GM19099 (cell line): ENCODE measurements around the gene MTG2.

Experiments
- POLR2A ChIP-seq: IDR thresholded peaks from 3 replicates; pipeline ENCODE4 v1.6.1; 2011; ENCODE audit warnings: low read depth; ENCODE audit not compliant: insufficient read length; ENCODE audit errors: extremely low read depth

MTG2 gene

GRCh38 chr20:62183426-62184142 is 756 bp downstream of the MTG2 start:
- no peak for TF ChIP-seq POLR2A

GRCh38 chr20:62186096-62186426 is 3.2 kb downstream of the MTG2 start:
- TF ChIP-seq POLR2A, result no peak

- no peak for TF ChIP-seq POLR2A
Measured at GRCh38 chr20:62186887-62187866, 4.3 kb downstream of the MTG2 start.

- TF ChIP-seq POLR2A, result no peak
Measured at GRCh38 chr20:62190639-62191411, 8.0 kb downstream of the MTG2 start.

GRCh38 chr20:62191781-62192559 is 9.1 kb downstream of the MTG2 start:
- TF ChIP-seq POLR2A, result no peak

GRCh38 chr20:62192635-62193034 is 9.8 kb downstream of the MTG2 start:
- no peak for TF ChIP-seq POLR2A

GRCh38 chr20:62193079-62194025 is 10.5 kb downstream of the MTG2 start:
- TF ChIP-seq POLR2A, result no peak

GRCh38 chr20:62195075-62195405 is 12.2 kb downstream of the MTG2 start:
- no peak for TF ChIP-seq POLR2A

GRCh38 chr20:62195736-62196135 is 12.9 kb downstream of the MTG2 start:
- TF ChIP-seq POLR2A, result no peak

- no peak for TF ChIP-seq POLR2A
Measured at GRCh38 chr20:62196286-62196685, 13.5 kb downstream of the MTG2 start.

GRCh38 chr20:62197311-62197710 is 14.5 kb downstream of the MTG2 start:
- no peak for TF ChIP-seq POLR2A

- TF ChIP-seq POLR2A, result no peak
Measured at GRCh38 chr20:62197801-62198200, 15.0 kb downstream of the MTG2 start.

GRCh38 chr20:62198496-62198895 is 15.7 kb downstream of the MTG2 start:
- no peak for TF ChIP-seq POLR2A

GRCh38 chr20:62198931-62199330 is 16.1 kb downstream of the MTG2 start:
- TF ChIP-seq POLR2A, result no peak

- no peak for TF ChIP-seq POLR2A
Measured at GRCh38 chr20:62200491-62201172, 17.8 kb downstream of the MTG2 start.
